K562 (cell line): ENCODE measurements around the gene GRIK1. TPM values are rescaled to one million over a fixed set of nuclear protein-coding genes. Genes with fewer than 3 reads are reported as not detected.

Source experiments
- ARHGAP35 ChIP-seq: fragments of 450-650 bp; IDR thresholded peaks from 2 replicates; pipeline ENCODE4 v1.6.1; 2018; ENCODE audit not compliant: partially characterized antibody
- FOSL1 ChIP-seq: fragments of 200-800 bp; sonication (Bioruptor generic); conservative IDR thresholded peaks from 2 replicates; pipeline ENCODE4 v1.6.1; 2016; ENCODE audit warnings: missing genetic modification characterization, missing compliant biosample characterization
- HSF4 ChIP-seq: fragments of 250-450 bp; sonication (Bioruptor Pico); IDR thresholded peaks from 2 replicates; pipeline ENCODE4 v2.1.2; 2022; ENCODE audit warnings: mild to moderate bottlenecking, moderate library complexity, borderline replicate concordance
- KAT2B ChIP-seq: IDR thresholded peaks from one replicate; pipeline ENCODE4 v1.6.1; 2012; ENCODE audit warnings: low read depth, mild to moderate bottlenecking, control low read depth, inconsistent platforms, low read length, moderate library complexity
- MAZ ChIP-seq, 2 experiments: fragments of 450-650 bp in 1 of 2; sonication (generic) in 1 of 2; formaldehyde crosslinking; IDR thresholded peaks in 1 of 2; conservative IDR thresholded peaks in 1 of 2; 2 replicates each; pipeline versions ENCODE4 v1.4.0 to v1.5.0; 2020; ENCODE audit warnings: mild to moderate bottlenecking in 1 of 2, missing genetic modification reagents in 1 of 2
- MXI1 ChIP-seq: IDR thresholded peaks from 2 replicates; pipeline ENCODE4 v1.6.1; 2011; ENCODE audit warnings: low read depth, mild to moderate bottlenecking, improper control_type of control experiment, low read length
- NEUROD1 ChIP-seq: fragments of 150-350 bp; IDR thresholded peaks from 2 replicates; pipeline ENCODE4 v1.6.1; 2014; ENCODE audit warnings: borderline replicate concordance, low read length, low read depth; ENCODE audit not compliant: partially characterized antibody
- NR2C2 ChIP-seq, 2 experiments: fragments of 200-800 bp in 1 of 2; sonication (Bioruptor generic) in 1 of 2; sonication (generic) in 1 of 2; formaldehyde crosslinking in 1 of 2; IDR thresholded peaks; 2 replicates each; pipeline versions ENCODE4 v1.6.1 to v1.8.0; 2016 to 2022; ENCODE audit warnings: mild to moderate bottlenecking in 1 of 2, missing compliant biosample characterization in 1 of 2, missing genetic modification characterization in 1 of 2, missing genetic modification reagents in 1 of 2
- SUPT5H ChIP-seq: fragments of 450-650 bp; IDR thresholded peaks from 2 replicates; pipeline ENCODE4 v1.6.1; 2016
- TEAD1 ChIP-seq, 2 experiments: fragments of 450-650 bp in 1 of 2; sonication (generic) in 1 of 2; formaldehyde crosslinking; IDR thresholded peaks; 2 replicates each; pipeline versions ENCODE4 v1.4.0 to v1.8.0; 2020 to 2022; ENCODE audit warnings: mild to moderate bottlenecking in 2 of 2, missing genetic modification reagents in 1 of 2
- TSC22D4 ChIP-seq: fragments of 450-650 bp; IDR thresholded peaks from 2 replicates; pipeline ENCODE4 v1.6.1; 2016; ENCODE audit warnings: missing genetic modification characterization, missing biosample characterization, control low read depth
- XRCC4 ChIP-seq: IDR thresholded peaks from one replicate; pipeline ENCODE4 v1.6.1; 2011; ENCODE audit not compliant: insufficient read depth, insufficient read length; ENCODE audit errors: extremely low read depth
- ZKSCAN1 ChIP-seq: fragments of 150-350 bp; IDR thresholded peaks from 2 replicates; pipeline ENCODE4 v1.6.1; 2016; ENCODE audit warnings: low read depth, low read length
- ZNF175 ChIP-seq: fragments of 200-800 bp; sonication (Bioruptor generic); IDR thresholded peaks from 2 replicates; pipeline ENCODE4 v1.6.1; 2016; ENCODE audit warnings: low read depth, mild to moderate bottlenecking, missing genetic modification characterization, missing compliant biosample characterization
- ZNF76 ChIP-seq: fragments of 250-450 bp; sonication (Bioruptor Pico); IDR thresholded peaks from 2 replicates; pipeline ENCODE4 v1.4.0; 2020; ENCODE audit warnings: mild to moderate bottlenecking, moderate library complexity, borderline replicate concordance
- polyA plus RNA-seq, 8 experiments: library from polyadenylated mRNA; depleted of rRNA in 4 of 8; stranded (reverse) in 5 of 8; unstranded in 3 of 8; fragments of >200 nt; fragmentation: Nextera tagmentation in 2 of 8; fragmentation: Illumina TruSeq in 1 of 8; extraction: Ambion mirVana in 2 of 8; extraction: Trizol in 1 of 8; gene quantifications; 2 replicates each; pipeline versions ENCODE4 v1.2.1 to v1.2.3, GENCODE V29; 2011 to 2014; ENCODE audit warnings: inconsistent platforms in 1 of 8, missing spikeins in 1 of 8
- total RNA-seq, 7 experiments: library from RNA; depleted of rRNA in 6 of 7; stranded (reverse); fragments of >200 nt in 6 of 7; fragmentation: Illumina TruSeq in 2 of 7; extraction: Trizol in 2 of 7; gene quantifications; 2 replicates each; pipeline versions ENCODE4 v1.2.1 to v1.2.3, GENCODE V29; 2011 to 2021; ENCODE audit warnings: low replicate concordance in 1 of 7
- TF ChIP-seq, protein P1 (sequence below): sonication (generic); formaldehyde crosslinking; IDR thresholded peaks from 2 replicates; pipeline ENCODE4 v1.8.1; 2023; ENCODE audit warnings: mild to moderate bottlenecking, missing genetic modification reagents
- TF ChIP-seq, protein P2 (sequence below): fragments of 450-650 bp; formaldehyde crosslinking; IDR thresholded peaks from 2 replicates; pipeline ENCODE4 v1.4.0; 2020; ENCODE audit warnings: mild to moderate bottlenecking
- TF ChIP-seq, protein P3 (sequence below): fragments of 250-450 bp; sonication (Bioruptor Pico); IDR thresholded peaks from 2 replicates; pipeline ENCODE4 v1.8.0; 2021; ENCODE audit warnings: moderate library complexity, mild to moderate bottlenecking, inconsistent platforms
- TF ChIP-seq, protein P4 (sequence below): fragments of 250-450 bp; sonication (Bioruptor Pico); IDR thresholded peaks from 2 replicates; pipeline ENCODE4 v1.4.0; 2020
- TF ChIP-seq, protein P5 (sequence below): fragments of 450-650 bp; IDR thresholded peaks from one replicate; pipeline ENCODE4 v1.6.1; 2018; ENCODE audit warnings: mild to moderate bottlenecking, moderate library complexity; ENCODE audit not compliant: partially characterized antibody

Gene GRIK1
- total and polyA plus RNA-seq, 9 of the 15 experiments (the other 6 are each of a cell fraction or from before 2014, with no cell fraction given) = 0.17 to 2.8 (median 0.53) TPM

DNA sequence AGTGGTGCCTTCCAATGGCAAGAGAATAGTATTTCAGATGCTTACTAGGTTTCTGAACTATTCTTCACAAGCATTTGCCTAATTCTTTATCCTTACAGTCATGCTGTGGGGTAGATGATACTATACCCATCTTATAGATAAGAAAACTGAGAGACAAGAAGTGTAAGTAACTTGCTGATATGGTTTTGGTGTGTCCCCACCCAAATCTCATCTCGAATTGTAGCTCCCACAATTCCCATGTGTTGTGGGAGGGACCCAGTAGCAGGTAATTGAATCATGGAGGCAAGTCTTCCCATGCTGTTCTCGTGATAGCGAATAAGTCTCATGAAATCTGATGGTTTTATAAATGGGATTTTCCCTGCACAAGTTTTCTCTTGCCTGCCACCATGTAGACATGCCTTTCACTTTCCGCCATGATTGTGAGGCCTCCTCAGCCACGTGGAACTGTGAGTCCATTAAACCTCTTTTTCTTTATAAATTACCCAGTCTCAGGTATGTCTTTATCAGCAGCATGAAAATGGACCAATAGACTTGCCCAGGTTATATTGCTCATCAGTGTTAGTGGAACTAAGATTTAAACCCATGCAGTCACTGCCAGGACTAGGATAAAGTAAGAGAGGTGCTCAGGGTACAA lies 298.7 kb downstream of the GRIK1 start (continued):
- no peak for TF ChIP-seq MXI1
- TF ChIP-seq ZNF76 (CRISPR knock-in tag) = peak; percentile 27; the same call in 1 of the 2 replicates
- TF ChIP-seq ZNF175 (CRISPR knock-in tag) = no peak
- no peak for TF ChIP-seq SUPT5H
- TF ChIP-seq, protein P1, sequence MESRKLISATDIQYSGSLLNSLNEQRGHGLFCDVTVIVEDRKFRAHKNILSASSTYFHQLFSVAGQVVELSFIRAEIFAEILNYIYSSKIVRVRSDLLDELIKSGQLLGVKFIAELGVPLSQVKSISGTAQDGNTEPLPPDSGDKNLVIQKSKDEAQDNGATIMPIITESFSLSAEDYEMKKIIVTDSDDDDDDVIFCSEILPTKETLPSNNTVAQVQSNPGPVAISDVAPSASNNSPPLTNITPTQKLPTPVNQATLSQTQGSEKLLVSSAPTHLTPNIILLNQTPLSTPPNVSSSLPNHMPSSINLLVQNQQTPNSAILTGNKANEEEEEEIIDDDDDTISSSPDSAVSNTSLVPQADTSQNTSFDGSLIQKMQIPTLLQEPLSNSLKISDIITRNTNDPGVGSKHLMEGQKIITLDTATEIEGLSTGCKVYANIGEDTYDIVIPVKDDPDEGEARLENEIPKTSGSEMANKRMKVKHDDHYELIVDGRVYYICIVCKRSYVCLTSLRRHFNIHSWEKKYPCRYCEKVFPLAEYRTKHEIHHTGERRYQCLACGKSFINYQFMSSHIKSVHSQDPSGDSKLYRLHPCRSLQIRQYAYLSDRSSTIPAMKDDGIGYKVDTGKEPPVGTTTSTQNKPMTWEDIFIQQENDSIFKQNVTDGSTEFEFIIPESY (CRISPR knock-in tag) = peak; percentile 42; the same call in 1 of the 2 replicates
- no peak for TF ChIP-seq FOSL1 (tag)
- TF ChIP-seq, protein P2, sequence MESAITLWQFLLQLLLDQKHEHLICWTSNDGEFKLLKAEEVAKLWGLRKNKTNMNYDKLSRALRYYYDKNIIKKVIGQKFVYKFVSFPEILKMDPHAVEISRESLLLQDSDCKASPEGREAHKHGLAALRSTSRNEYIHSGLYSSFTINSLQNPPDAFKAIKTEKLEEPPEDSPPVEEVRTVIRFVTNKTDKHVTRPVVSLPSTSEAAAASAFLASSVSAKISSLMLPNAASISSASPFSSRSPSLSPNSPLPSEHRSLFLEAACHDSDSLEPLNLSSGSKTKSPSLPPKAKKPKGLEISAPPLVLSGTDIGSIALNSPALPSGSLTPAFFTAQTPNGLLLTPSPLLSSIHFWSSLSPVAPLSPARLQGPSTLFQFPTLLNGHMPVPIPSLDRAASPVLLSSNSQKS (CRISPR knock-in tag) = no peak
- no peak for TF ChIP-seq ARHGAP35
- TF ChIP-seq, protein P3, sequence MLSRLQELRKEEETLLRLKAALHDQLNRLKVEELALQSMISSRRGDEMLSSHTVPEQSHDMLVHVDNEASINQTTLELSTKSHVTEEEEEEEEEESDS = no peak
- peak in 1 of 2 experiments; percentile 4; a peak in 1 of 4 replicates for TF ChIP-seq TEAD1 (CRISPR knock-in tag; IDR thresholded peaks at IDR 0.05)
- TF ChIP-seq HSF4 = no peak
- no peak for TF ChIP-seq TSC22D4 (tag)
- TF ChIP-seq, protein P4, sequence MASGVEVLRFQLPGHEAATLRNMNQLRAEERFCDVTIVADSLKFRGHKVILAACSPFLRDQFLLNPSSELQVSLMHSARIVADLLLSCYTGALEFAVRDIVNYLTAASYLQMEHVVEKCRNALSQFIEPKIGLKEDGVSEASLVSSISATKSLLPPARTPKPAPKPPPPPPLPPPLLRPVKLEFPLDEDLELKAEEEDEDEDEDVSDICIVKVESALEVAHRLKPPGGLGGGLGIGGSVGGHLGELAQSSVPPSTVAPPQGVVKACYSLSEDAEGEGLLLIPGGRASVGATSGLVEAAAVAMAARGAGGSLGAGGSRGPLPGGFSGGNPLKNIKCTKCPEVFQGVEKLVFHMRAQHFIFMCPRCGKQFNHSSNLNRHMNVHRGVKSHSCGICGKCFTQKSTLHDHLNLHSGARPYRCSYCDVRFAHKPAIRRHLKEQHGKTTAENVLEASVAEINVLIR = peak; percentile 32; the same call in 1 of the 2 replicates
- no peak for TF ChIP-seq MAZ (CRISPR knock-in tag; conservative IDR thresholded peaks at IDR 0.05 in 1 of 2, IDR thresholded peaks at IDR 0.05 in 1 of 2)
- TF ChIP-seq ZKSCAN1 = no peak
- TF ChIP-seq NR2C2 (CRISPR knock-in tag; IDR thresholded peaks at IDR 0.05) = no peak
- TF ChIP-seq NR2C2 (tag; IDR thresholded peaks at IDR 0.05) = no peak
- TF ChIP-seq KAT2B = no peak
- no peak for TF ChIP-seq NEUROD1
- TF ChIP-seq XRCC4 = no peak
- TF ChIP-seq, protein P5, sequence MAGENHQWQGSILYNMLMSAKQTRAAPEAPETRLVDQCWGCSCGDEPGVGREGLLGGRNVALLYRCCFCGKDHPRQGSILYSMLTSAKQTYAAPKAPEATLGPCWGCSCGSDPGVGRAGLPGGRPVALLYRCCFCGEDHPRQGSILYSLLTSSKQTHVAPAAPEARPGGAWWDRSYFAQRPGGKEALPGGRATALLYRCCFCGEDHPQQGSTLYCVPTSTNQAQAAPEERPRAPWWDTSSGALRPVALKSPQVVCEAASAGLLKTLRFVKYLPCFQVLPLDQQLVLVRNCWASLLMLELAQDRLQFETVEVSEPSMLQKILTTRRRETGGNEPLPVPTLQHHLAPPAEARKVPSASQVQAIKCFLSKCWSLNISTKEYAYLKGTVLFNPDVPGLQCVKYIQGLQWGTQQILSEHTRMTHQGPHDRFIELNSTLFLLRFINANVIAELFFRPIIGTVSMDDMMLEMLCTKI = no peak
